G401 (cell line): ENCODE results near the gene XPO6. TPM values are rescaled to one million over a fixed set of nuclear protein-coding genes. Genes with fewer than 3 reads are reported as not detected.

Experiments
- DNase-seq: peaks from one replicate; pipeline ENCODE4 v3.0.0-alpha.2; 2015; ENCODE audit warnings: low spot score
- in situ Hi-C: cut with HindIII; loops from 2 replicates; pipeline ENCODE4 v1.10.0; 2016; ENCODE audit warnings: low sequenced_read_pairs, mixed read lengths
- total RNA-seq: library from RNA; depleted of rRNA; stranded (reverse); fragments of >200 nt; shearing (Covaris generic); gene quantifications from 2 replicates; pipeline ENCODE4 v1.2.3, GENCODE V29; 2014

Gene XPO6
- total RNA-seq, 1 experiment from 2014 or later, result 98.0 TPM

DNA sequence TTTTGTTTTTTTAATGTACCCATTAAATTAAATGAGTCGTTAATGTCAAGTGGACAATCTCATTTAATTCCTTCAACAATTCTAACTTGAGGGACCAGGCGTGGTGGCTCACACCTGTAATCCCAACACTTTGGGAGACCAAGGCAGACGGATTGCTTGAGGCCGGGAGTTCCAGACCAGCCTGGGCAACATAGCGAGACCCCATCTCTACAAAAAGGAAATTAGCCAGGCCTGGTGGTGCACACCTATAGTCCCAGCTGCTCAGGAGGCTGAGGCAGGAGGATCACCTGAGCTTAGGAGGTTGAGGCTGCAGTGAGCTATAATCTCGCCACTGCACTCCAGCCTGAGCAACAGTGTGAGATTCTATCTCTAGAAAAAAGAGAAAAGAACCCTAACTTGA lies 127.6 kb downstream of the XPO6 start:
- in situ Hi-C loops, result no loop called here
- no peak for DNase-seq

DNA sequence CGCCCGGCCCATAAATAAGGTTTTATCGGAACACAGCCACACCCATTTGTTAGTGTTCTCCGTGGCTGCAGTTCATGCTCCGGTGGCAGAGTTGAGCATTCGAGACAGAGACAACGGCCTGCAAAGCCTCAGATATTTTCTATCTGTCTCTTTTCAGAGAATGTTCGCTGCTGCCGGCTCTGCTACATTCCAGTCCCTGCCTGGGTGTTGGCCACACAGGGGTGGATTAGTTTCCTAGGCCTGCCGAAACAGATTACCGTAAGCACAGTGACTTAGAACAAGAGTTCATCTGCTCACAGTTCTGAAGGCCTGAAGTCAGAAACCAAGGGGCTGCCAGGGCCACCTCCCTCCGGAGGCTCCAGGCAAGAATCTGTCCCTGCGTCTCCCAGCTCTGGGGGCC lies 129.1 kb downstream of the XPO6 start:
- in situ Hi-C loops, result no loop called here
- DNase-seq, result no peak

DNA sequence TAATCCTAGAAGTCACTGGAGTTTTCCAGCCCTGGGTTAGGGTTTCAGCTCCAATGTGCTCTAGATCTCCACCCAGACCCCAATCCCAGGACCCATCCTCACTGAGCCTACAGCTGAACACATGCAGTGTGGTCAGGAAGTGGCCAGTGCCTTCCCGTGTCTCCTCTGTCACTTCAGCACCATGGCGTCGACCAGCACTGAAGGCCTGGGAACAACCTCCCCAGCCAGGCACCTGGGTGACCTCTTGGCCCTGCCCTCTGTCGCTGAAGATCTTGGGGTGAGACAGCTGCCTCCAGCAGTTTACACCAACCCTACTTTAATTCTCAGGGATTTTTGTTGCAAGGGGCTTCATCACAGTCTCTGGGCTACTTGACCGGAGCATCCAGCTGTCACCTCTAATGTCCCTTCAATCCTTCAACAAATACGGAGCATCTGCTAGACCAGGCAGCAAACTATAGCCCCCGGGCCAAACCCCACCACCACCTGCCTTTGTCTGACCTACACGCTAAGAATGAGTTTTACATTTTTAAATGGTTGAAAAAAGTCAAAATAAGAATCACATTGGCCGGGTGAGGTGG lies 130.3 kb downstream of the XPO6 start:
- DNase-seq, result no peak
- in situ Hi-C loops, result no loop called here

DNA sequence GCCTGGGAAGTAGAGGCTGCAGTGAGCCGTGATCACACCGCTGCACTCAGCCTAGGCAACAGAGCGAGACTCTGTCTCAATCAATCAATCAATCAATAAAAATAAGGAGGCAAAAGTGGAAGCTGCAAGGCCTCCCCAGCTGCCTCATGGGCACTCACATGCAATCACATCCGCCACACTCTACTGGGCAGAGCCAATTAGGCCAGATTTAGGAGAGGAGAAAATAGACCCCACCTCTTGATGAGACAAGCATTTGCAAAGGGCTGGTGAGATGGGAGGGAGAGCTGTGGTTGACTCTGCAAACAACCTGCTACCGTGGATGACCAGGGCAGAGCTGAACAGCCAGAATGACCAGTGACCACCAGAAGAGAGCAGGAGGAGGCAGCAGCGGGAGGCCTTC lies 133.5 kb downstream of the XPO6 start:
- in situ Hi-C loops, result no loop called here
- DNase-seq, result no peak

DNA sequence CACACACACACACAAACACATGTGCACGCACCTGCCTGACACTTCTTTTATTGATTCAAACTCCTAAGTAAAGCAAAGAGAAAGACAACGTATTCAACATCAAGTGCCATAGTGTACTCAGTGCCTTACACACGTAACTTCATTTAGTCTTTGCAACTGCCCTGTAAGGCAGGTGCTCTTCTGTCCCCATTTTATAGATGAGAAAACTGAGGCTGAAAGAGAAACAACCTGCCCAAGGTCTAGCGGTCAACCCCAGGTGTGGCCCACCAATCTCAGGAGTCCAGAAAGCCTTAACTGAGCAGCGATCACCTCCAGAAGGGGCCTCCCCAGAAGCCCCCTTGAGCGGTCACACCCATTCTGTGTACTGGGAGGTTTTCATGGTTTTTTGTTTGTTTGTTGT lies 137.9 kb downstream of the XPO6 start:
- in situ Hi-C loops, result no loop called here
- no peak for DNase-seq

DNA sequence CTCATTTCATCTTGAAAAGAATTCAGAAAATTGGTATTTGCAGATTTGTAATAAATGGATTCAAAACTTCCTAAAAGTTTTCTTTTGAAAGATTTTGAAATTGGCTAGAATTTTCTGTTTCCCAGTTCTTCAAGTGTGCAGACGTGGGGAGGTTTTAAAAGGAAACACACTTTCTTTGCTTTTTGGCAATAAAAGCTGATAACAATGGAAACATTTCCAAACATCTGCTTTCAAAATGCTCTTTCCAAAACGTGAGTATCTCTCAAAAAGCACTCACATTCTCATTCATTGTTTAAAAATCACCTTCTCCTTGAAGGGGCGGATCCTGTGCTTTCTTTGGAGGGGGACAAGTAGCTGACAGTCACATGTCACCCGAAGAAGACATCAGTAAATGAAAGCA lies 139.7 kb downstream of the XPO6 start:
- in situ Hi-C loops, result no loop called here
- DNase-seq, result no peak

DNA sequence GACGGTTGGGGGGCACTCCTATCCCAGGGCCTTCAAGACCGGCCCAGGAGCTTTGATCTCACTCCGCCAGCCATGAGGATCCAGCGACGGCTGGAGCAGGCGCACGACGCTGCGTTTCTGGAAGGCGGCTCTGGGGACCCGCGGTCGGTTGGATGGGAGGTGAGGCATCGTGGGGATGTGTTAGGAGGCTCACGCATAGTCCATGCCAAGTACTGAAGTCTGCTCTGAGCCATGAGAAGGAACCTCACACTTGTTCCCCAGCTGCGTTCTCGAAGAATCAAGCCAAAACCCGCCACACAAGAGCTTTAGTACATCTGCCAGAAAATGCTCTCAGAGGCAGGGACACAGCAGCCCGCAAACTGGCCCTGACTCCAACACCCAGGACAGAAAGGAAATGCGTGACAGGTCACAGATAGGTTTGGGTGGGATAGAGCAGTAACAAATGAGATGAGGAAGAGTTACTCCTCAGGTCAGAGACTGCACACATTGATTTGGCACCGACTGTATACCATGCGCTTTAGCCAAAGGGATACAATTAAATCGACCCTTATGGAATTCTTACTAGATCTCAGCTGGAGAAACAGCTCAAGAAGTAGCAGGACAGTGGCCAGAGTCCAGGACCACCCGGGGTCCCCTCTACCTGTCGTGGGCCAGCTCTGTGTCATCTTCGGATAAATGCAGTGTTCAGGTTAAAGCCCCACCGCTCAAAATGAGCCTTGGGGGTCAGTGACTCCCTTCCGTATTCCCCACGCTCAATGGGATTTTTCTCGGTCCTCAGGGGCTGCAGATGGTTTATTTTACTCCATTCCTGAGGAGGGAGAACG lies 141.6 kb downstream of the XPO6 start:
- in situ Hi-C loops, result no loop called here
- no peak for DNase-seq

DNA sequence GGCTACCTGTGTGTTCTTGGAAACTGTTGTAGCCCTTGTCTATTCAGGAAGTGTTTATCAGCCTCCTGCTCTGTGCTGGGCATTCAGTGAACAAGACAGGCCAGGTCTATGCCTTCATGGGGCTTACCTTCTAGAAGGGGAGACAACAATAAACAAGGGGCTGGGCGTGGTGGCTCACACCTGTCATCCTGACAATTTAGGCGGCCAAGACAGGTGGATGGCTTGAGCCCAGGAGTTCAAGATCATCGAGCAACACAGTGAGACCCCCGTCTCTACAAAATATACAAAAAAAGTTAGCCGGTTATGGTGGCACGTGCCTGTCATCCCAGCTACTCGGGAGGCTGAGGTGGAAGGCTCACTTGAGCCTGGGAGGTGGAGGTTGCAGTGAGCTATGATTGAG lies 142.8 kb downstream of the XPO6 start:
- in situ Hi-C loops, result no loop called here
- no peak for DNase-seq

DNA sequence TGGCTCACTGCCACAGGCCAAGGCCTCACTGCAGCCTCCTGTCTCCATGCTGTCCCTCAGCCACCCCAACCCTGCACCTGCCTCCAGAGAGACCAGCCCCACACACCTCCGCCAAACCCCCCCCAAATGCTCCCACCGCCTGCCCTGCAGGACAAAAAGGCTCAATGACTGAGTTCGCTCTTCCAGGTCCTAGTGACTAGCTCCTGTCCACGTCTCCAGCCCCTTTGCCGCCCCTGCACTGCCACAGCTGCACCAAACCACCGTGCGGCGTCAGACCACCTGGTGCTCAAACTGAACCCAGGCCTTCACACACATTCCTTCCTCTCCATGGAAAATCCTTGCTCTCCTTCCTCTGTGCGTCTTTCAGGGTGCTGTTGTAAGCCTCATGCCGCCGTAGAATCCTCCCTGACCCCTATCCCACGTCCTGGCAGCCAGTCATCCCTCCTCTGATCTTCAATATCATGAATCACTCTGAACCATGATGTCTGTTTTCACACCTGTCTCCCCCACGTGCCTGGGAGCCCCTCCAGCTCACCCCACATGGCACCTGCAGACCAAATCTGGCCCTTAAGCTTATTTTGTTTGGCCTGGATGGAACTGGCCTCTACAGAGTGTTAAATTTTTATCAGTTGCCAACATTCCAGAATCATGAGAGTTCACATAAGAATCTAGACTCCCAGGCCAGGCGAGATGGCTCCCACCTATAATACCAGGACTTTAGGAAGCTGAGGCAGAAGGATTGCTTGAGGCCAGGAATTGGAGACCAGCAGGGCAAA lies 144.0 kb downstream of the XPO6 start:
- no peak for DNase-seq
- in situ Hi-C loops, result no loop called here

DNA sequence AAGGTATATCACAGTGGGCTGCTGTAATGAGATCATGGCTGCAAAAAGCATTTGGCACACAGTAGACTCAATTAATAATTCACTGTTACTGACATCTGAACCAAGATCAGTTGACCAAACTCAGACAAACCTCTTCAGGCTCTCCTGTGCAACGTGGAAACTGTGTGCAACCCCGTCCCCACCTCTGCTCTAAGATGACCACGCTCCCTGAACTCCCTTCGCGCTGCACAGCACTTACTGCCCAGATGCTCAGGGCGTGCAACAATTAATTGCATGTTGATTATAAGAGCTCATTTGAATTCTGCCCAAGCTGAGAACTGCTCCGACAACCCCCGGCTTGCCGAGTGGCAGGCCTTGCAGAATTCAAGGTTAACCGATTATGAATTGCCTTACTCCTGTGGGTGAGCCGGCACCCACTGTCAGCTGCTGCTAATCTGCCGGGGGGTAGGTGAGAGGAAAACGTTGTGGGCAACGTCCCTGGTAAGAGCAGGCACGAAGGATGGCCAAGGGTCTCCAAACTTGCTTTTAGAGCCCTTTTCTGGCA lies 147.0 kb downstream of the XPO6 start:
- DNase-seq, result no peak
- in situ Hi-C loops, result no loop called here

DNA sequence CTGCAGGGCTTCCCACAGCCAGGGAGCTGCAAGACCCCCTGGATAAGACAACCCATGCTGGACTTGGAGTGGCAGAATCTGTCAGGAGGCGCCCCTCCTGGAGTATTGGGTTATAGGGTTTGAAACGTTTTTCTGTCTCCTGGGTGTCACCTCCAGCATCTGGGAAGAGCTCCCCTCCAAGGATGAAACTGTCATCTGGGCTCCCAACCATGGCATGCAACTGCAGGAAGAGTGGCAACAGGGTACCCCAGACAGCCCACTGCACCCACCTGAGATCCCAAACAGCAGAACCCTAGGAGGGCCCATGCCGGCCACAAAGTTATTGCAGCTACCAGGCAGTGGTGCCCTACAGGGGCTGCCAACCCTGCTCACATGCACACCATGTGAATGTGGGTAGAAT lies 147.6 kb downstream of the XPO6 start:
- DNase-seq, result no peak
- in situ Hi-C loops, result no loop called here

DNA sequence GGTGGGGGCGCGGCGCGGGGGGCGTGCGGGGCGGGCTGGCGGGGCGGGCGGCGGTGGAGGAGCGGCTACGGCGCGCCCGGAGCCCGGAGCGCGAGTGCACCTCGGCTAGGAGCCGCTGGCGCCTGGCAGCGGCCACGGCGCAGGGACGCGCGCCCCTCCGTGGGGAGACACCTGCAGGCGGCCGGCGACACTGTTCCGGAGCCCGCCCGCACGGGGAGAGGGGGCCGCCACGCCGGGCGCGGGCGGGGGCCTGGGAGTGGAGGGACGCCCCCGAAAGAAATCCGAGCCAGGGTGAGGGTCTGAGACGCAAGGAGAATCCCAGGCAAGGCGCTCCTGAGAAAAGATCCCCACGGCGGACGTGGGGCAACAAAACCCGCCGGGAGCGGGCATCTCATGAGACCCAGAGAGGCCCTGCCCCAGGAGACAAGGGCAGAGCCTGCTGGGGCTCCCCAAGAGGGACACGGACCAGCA lies 148.1 kb downstream of the XPO6 start, which contains the start of gene GSG1L:
Gene GSG1L, minus strand, starts transcription at position 124 of the 471 bp plus-strand sequence. CDS start 290 bp downstream, outside the sequence.
- no peak for DNase-seq
- in situ Hi-C loops, result no loop called here

DNA sequence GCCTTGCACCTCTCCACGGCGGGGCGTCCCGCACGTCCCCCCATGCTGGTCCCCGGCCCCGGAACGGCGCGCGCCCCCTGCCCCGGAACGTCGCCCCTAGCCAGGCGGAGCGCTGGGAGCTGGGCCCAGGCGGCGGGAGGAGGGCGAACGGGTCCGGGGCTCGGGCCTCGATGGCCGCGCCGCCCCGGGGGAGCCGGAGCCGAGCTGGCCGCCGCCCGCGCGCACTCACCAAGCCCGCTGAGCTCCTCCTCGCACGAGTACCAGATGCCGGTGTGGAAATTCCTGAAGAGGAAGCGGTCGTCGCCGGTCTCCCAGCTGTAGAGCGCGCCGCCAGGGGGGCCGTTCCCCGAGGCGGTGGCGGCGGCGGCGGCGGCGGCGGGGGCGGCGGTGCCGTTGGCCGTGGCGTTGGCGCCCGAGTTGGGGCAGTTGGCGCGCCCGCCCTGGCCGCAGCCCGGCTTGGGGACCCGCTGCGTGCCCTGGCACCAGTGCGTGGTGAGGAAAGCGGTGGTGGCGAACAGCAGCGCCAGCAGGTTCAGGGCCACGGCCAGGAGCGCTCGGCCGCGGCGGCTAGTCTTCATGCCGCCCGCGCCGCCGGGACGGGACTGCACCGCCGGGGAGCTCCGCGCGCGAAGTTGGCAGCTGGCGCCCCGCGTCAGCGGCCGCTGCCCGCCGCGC lies 148.8 kb downstream of the XPO6 start:
- in situ Hi-C loops, result no loop called here
- no peak for DNase-seq

DNA sequence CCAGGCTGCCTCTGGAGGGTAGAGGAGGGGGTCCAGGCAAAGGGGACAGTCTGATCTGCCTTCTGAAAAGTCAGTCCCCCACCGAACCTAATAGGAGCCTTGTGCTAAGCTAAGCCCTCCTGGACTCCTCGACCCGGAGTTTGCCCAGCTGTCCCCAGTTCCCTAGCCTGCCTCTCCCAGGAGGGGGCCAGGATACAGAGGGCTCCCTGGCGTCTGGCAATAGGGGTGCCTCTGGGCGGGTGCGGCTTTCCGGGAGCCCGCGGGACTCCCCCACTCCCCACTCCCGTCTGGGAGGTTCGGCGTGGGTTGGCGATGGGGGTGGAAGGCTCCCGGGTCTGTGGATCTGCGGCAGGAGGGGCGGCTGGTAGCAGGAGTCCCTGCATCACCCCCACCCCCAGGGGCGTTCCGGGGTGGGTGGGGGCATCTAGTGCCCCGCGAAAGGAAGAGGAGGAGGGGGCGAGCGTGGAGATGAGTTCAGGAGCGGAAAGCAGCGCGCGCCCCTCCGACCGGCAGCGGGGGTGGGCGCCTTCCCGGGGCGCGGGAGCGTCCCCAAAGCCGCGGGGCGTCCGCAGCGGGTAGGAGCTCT lies 149.4 kb downstream of the XPO6 start:
- DNase-seq, result no peak
- in situ Hi-C loops, result no loop called here

DNA sequence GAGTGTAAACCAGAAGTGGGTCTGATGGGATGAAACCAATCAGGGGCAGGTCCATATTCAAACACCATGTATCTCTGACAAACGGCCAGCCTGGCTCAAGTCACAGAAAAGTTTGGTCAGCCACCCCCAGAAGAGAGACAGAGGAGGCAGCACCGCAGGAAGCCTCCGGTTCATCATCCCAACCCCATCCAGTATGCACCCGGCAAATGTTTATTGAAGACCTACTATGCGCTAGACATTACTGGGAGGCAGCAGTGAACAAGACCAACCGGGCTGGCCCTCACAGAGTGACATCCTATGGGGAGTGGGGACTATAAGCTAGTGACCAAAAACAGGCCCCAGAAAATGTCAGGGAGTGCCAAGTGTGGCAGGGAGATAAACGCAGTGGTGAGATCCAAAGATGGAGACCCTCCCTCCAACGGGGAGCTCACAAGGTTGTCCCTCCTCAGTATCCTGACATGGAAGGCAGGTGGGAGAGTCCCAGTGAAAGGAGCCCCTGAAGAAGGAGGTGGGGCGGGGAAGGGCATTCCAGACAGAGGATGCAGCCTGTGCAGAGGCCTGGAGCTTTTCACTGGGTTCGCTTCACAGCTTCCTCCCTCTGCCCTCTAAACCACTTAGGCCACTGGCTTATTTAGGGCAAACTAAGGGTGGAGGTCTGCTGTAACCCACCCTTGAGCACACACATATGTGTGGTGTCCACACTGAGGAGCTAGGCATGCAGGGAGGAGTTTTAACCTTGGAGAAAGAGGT lies 150.2 kb downstream of the XPO6 start:
- DNase-seq, result no peak
- in situ Hi-C loops, result no loop called here

DNA sequence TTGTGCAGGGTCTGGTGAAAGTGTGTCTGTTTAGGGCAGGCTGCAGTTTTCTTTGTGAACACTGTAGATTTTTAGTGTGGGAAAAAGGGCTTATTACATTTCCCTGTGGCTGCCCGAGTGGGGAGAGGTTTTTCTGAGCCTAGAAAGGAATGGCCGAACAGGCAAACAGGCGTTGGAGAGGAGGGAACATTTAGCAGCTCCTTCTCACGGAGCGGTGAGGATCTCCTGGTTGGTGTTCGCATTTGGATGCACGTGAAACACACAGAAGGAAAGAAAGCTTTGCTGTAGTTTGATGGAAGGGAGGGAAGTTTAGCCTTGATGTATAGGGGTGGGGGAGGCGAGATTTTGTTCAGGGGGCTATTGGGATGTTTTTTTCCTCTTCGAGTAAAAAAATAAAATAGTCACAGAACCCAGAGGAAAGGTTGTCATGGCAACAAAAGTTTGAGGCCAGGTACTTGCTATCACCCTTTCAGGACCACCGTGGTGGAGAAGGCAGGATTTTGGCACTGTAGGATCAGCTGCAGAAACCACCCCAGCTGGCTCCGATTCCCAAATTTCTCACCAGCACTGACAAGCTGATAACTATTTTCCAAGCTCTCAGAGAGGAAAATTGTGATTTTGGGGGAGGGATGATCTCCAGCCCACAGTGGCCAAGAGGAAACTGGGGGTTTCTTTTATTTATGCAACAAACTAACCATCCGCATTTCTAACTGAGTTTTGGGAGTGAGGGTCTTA lies 151.8 kb downstream of the XPO6 start:
- in situ Hi-C loops, result no loop called here
- DNase-seq, result no peak

DNA sequence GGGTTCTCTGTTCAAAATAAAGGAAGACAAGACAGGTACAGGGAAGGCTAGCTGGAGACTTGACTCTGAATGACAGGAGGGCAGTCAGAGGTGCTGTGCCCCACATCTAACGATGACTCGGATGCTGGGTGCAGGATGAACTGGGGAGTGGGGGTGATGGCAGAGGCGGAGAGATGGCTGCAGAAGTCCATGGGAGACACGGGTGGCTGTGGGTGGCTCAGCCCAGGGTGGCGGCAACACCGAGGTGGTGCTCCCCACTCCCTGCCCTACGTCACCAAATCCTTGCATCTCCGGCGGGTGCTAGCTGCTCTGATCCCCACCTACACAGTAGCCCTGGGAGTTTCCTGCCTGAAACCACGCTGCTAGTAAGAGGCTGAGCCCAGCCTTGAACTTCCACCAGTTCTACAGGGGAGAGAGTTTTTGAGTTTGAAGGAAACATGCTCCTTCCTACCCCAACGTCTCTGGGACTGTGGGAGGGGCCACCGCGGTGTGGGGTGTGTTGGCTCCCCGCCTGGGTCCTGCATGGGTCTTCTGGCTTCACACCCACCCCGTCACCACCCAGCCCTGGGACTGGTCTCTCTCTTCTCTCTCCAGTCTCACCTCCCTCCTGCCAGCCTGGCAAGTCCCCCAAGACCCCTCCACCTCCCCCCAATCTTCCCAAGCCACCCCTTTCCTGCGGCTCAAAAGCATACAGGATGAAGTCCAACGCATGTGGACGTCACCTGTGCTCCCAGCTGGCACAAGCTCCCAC lies 152.8 kb downstream of the XPO6 start:
- in situ Hi-C loops, result no loop called here

More for the DNA sequence above, 152.8 kb downstream of the XPO6 start:
- no peak for DNase-seq
